ENCODE measurements around the gene ARFIP1. TPM values are rescaled to one million over a fixed set of nuclear protein-coding genes. Genes with fewer than 3 reads are reported as not detected.

The ARFIP1 gene
- total RNA-seq, 1 experiment from 2014 or later, result 26.7 TPM

- ChIA-PET POLR2A (interaction anchor here (0.6 kb wide), 1 partner anchor 24 kb away, joined by 3 read pairs; no protein-coding TSS in a partner anchor), CTCF (interaction anchor here (0.6 to 0.8 kb wide), 2 partner anchors 68 to 1069 kb away, joined by 3 read pairs; no protein-coding TSS in a partner anchor)
- no TSS peak for BruUV-seq (replicated peaks)
- DNase-seq (ENCODE audit: unreplicated experiment), result no peak
- H3K36me3 Mint-ChIP-seq (ENCODE audit: insufficient read depth, unreplicated experiment), result peaks cover 10% of the 10 kb centered on the region
- no peaks in the 10 kb centered on the region for H3K4me1 Mint-ChIP-seq (ENCODE audit: insufficient read depth, unreplicated experiment)
- no peaks in the 10 kb centered on the region for H3K27me3 Mint-ChIP-seq (ENCODE audit: insufficient read depth, unreplicated experiment)
- intact Hi-C loops (cut with micrococcal nuclease), result no loop called here
- no peak for TF ChIP-seq CTCF (IDR thresholded peaks at IDR 0.05; ENCODE audit: unreplicated experiment)
- no peak overlapping the region for H3K4me3 Mint-ChIP-seq (ENCODE audit: unreplicated experiment)
- H3K27ac Mint-ChIP-seq (ENCODE audit: low read depth, unreplicated experiment), result no peak overlapping the region
- H3K9me3 Mint-ChIP-seq (ENCODE audit: unreplicated experiment), result no peaks in the 10 kb centered on the region
These were observed 181.4 kb downstream of the ARFIP1 start for GRCh38 chr4:152961014-152961772.

- intact Hi-C loops (cut with micrococcal nuclease), result no loop called here
- no peaks in the 10 kb centered on the region for H3K9me3 Mint-ChIP-seq (ENCODE audit: unreplicated experiment)
- no peak overlapping the region for H3K27ac Mint-ChIP-seq (ENCODE audit: low read depth, unreplicated experiment)
- BruUV-seq (replicated peaks), result no TSS peak
- ChIA-PET POLR2A (no interaction called here), CTCF (interaction anchor here (0.8 kb wide), 1 partner anchor 69 kb away, joined by 3 read pairs; no protein-coding TSS in a partner anchor)
- H3K36me3 Mint-ChIP-seq (ENCODE audit: insufficient read depth, unreplicated experiment), result peaks cover 14% of the 10 kb centered on the region
- no peaks in the 10 kb centered on the region for H3K27me3 Mint-ChIP-seq (ENCODE audit: insufficient read depth, unreplicated experiment)
- no peaks in the 10 kb centered on the region for H3K4me1 Mint-ChIP-seq (ENCODE audit: insufficient read depth, unreplicated experiment)
- TF ChIP-seq CTCF (IDR thresholded peaks at IDR 0.05; ENCODE audit: unreplicated experiment), result no peak
- H3K4me3 Mint-ChIP-seq (ENCODE audit: unreplicated experiment), result no peak overlapping the region
- no peak for DNase-seq (ENCODE audit: unreplicated experiment)
These were observed 182.0 kb downstream of the ARFIP1 start for GRCh38 chr4:152961773-152962115.

Other genes with a start within 250 kb of the ARFIP1 start
- 35.8 and 40.2 TPM in 2 replicates for gene FBXW7, start 243.9 kb upstream of the ARFIP1 start, total RNA-seq (2022)
- gene TMEM154, start 100.0 kb upstream of the ARFIP1 start, total RNA-seq (2022), result 37.9 and 41.5 TPM in 2 replicates
- 0.12 and 0.32 TPM in 2 replicates for gene TIGD4, start 224 bp upstream of the ARFIP1 start, total RNA-seq (2022)
- gene FHDC1, start 156.4 kb downstream of the ARFIP1 start, total RNA-seq (2022), result 2.0 and 2.7 TPM in 2 replicates